ENCODE measurements around the gene ATP9B.

ATP9B gene

GRCh38 chr18:79199691-79200374, 130.6 kb downstream of the ATP9B start:
- no peak for DNase-seq (ENCODE audit: low spot score)

GRCh38 chr18:79200546-79201268, 131.5 kb downstream of the ATP9B start:
- peak; percentile 49 for DNase-seq (ENCODE audit: low spot score)

GRCh38 chr18:79203017-79203605, 133.9 kb downstream of the ATP9B start:
- no peak for DNase-seq (ENCODE audit: low spot score)

- DNase-seq (ENCODE audit: low spot score): no peak
These were observed 136.0 kb downstream of the ATP9B start for GRCh38 chr18:79204889-79205807.

- DNase-seq (ENCODE audit: low spot score): no peak
These were observed 137.2 kb downstream of the ATP9B start for GRCh38 chr18:79206444-79206843.

- DNase-seq (ENCODE audit: low spot score): no peak
These were observed 139.7 kb downstream of the ATP9B start for GRCh38 chr18:79208906-79209305.

GRCh38 chr18:79210002-79210910, 141.1 kb downstream of the ATP9B start:
- no peak for DNase-seq (ENCODE audit: low spot score)

GRCh38 chr18:79211844-79212243, 142.7 kb downstream of the ATP9B start:
- no peak for DNase-seq (ENCODE audit: low spot score)

- DNase-seq (ENCODE audit: low spot score): no peak
These were observed 144.9 kb downstream of the ATP9B start for GRCh38 chr18:79214056-79214455.

- DNase-seq (ENCODE audit: low spot score): no peak
These were observed 147.0 kb downstream of the ATP9B start for GRCh38 chr18:79216176-79216575.

- DNase-seq (ENCODE audit: low spot score): no peak
These were observed 148.9 kb downstream of the ATP9B start for GRCh38 chr18:79217979-79218604.

- no peak for DNase-seq (ENCODE audit: low spot score)
These were observed 149.5 kb downstream of the ATP9B start for GRCh38 chr18:79218605-79219190.

- DNase-seq (ENCODE audit: low spot score): no peak
These were observed 151.9 kb downstream of the ATP9B start for GRCh38 chr18:79221136-79221535.

GRCh38 chr18:79222790-79223189, 153.6 kb downstream of the ATP9B start:
- no peak for DNase-seq (ENCODE audit: low spot score)

- DNase-seq (ENCODE audit: low spot score): no peak
These were observed 154.2 kb downstream of the ATP9B start for GRCh38 chr18:79223431-79223830.

GRCh38 chr18:79224381-79224780, 155.2 kb downstream of the ATP9B start:
- no peak for DNase-seq (ENCODE audit: low spot score)

GRCh38 chr18:79227621-79228020, 158.4 kb downstream of the ATP9B start:
- DNase-seq (ENCODE audit: low spot score): no peak

- no peak for DNase-seq (ENCODE audit: low spot score)
These were observed 160.2 kb downstream of the ATP9B start for GRCh38 chr18:79229431-79229830.

- DNase-seq (ENCODE audit: low spot score): no peak
These were observed 165.2 kb downstream of the ATP9B start for GRCh38 chr18:79234438-79234837.

GRCh38 chr18:79239631-79240030, 170.4 kb downstream of the ATP9B start:
- DNase-seq (ENCODE audit: low spot score): no peak

All from D341Med (cell line).